Gastroesophageal sphincter (tissue), 4 donors: ENCODE data around the gene SLC45A2. TPM values are rescaled to one million over a fixed set of nuclear protein-coding genes. Genes with fewer than 3 reads are reported as not detected.
"Not testable (repeated sequence)": the region's sequence is repeated elsewhere in the genome, so short reads cannot be mapped to it uniquely, and the experiment has no call there.

Experiments used
- ATAC-seq: fragments of 150-250 bp; one replicate; pipeline ENCODE4 v1.9.1; 2016; ENCODE audit warnings: mild to moderate bottlenecking, moderate library complexity
- H3K27ac ChIP-seq, 4 donors: fragments of 200-600 bp; sonication (generic) in 3 of 4; 1 replicate in 3 of 4; 2 replicates in 1 of 4; pipeline ENCODE4 v1.5.1; 2016 to 2019
- H3K27me3 ChIP-seq: fragments of 200-600 bp; sonication (generic); one replicate; pipeline ENCODE4 v1.5.1; 2019
- H3K36me3 ChIP-seq, 2 donors: fragments of 200-600 bp; sonication (generic); one replicate each; pipeline ENCODE4 v1.5.1; 2019; ENCODE audit warnings: control low read depth in 1 of 2
- H3K4me1 ChIP-seq, 3 donors: fragments of 200-600 bp; sonication (generic); 1 replicate in 2 of 3; 2 replicates in 1 of 3; pipeline ENCODE4 v1.5.1; 2016 to 2019; ENCODE audit warnings: control low read depth in 2 of 3
- H3K4me3 ChIP-seq, 2 donors: fragments of 200-600 bp; sonication (generic); one replicate each; pipeline ENCODE4 v1.5.1; 2019; ENCODE audit warnings: mild to moderate bottlenecking in 1 of 2, moderate library complexity in 1 of 2
- H3K9me3 ChIP-seq, 3 donors: fragments of 200-600 bp; sonication (generic); one replicate each; pipeline ENCODE4 v1.5.1; 2017 to 2019; ENCODE audit warnings: control low read depth in 2 of 3
- EP300 ChIP-seq: sonication (generic); formaldehyde crosslinking; IDR thresholded peaks from one replicate; pipeline ENCODE4 v1.6.1; 2017; ENCODE audit warnings: antibody characterized with exemption, mild to moderate bottlenecking
- POLR2A ChIP-seq, 2 donors: fragments of 450-650 bp; IDR thresholded peaks; one replicate each; pipeline ENCODE4 v1.6.1; 2017; ENCODE audit warnings: antibody characterized with exemption in 2 of 2, mild to moderate bottlenecking in 2 of 2, moderate library complexity in 1 of 2
- POLR2AphosphoS5 ChIP-seq: sonication (generic); formaldehyde crosslinking; IDR thresholded peaks from one replicate; pipeline ENCODE4 v1.6.1; 2017; ENCODE audit warnings: antibody characterized with exemption
- WGBS, 2 donors: methylation state at CpG; one replicate each; pipeline ENCODE4 v1.1.5; 2018; ENCODE audit warnings: low coverage in 1 of 2; 5-methylcytosine and 5-hydroxymethylcytosine counted together
- total RNA-seq, 4 donors: library from RNA; depleted of rRNA; stranded (reverse); fragments of >200 nt; gene quantifications; one replicate each; pipeline ENCODE4 v1.1.0, GENCODE V29; 2016
- TF ChIP-seq, protein P1 (sequence below), 4 experiments: fragments of 200-600 bp in 2 of 4; fragments of 450-650 bp in 2 of 4; sonication (generic) in 1 of 4; IDR thresholded peaks; one replicate each; pipeline ENCODE4 v1.5.1; 2017 to 2019; ENCODE audit warnings: antibody characterized with exemption in 4 of 4, mild to moderate bottlenecking in 2 of 4, moderate library complexity in 2 of 4

The SLC45A2 gene
- total RNA-seq, 4 donors from 2014 or later, result 0.15 TPM; not detected in 3

DNA sequence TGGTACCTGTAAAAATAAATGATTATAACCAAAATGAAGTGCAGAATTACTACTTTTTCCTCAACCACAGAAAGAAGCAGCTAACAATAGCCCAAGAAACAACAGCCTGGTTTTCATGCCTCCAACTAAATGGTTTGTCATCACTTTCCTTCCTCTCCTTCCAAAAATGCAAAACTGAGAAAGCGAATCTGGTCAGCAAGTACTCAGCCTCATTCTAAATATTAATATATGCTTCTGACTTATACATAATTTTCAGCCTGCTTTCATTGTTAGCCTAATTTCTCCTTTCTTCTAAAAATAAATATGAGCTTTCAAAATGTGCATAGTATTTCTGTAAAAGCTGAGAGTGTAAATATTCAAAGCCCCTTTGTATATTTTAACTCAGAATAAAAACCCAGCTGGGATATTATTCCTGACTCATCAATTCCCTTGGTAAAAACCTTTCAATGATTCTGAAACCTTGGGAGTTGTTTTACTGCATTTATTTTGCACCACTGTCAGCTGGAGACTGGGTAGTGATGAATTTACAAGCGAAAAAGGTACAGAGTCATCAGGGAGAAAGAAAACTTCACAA is 26.8 kb downstream of the SLC45A2 start:
- no peaks in the 10 kb centered on the region for H3K4me1 ChIP-seq
- no peak for ATAC-seq
- H3K4me3 ChIP-seq, result no peak overlapping the region
- peaks cover 0 to 14% (median 0%) of the 10 kb centered on the region in 3 donors for H3K9me3 ChIP-seq
- WGBS, 2 donors, result 35 to 47% methylated on average over 2 of the region's 2 CpGs
- TF ChIP-seq EP300, result no peak
- TF ChIP-seq POLR2AphosphoS5, result no peak
- TF ChIP-seq, protein P1, sequence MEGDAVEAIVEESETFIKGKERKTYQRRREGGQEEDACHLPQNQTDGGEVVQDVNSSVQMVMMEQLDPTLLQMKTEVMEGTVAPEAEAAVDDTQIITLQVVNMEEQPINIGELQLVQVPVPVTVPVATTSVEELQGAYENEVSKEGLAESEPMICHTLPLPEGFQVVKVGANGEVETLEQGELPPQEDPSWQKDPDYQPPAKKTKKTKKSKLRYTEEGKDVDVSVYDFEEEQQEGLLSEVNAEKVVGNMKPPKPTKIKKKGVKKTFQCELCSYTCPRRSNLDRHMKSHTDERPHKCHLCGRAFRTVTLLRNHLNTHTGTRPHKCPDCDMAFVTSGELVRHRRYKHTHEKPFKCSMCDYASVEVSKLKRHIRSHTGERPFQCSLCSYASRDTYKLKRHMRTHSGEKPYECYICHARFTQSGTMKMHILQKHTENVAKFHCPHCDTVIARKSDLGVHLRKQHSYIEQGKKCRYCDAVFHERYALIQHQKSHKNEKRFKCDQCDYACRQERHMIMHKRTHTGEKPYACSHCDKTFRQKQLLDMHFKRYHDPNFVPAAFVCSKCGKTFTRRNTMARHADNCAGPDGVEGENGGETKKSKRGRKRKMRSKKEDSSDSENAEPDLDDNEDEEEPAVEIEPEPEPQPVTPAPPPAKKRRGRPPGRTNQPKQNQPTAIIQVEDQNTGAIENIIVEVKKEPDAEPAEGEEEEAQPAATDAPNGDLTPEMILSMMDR (IDR thresholded peaks at IDR 0.05), result no peak
- no peak for TF ChIP-seq POLR2A (IDR thresholded peaks at IDR 0.05)
- no peak overlapping the region for H3K27ac ChIP-seq
- no peaks in the 10 kb centered on the region for H3K36me3 ChIP-seq
- no peaks in the 10 kb centered on the region for H3K27me3 ChIP-seq

DNA sequence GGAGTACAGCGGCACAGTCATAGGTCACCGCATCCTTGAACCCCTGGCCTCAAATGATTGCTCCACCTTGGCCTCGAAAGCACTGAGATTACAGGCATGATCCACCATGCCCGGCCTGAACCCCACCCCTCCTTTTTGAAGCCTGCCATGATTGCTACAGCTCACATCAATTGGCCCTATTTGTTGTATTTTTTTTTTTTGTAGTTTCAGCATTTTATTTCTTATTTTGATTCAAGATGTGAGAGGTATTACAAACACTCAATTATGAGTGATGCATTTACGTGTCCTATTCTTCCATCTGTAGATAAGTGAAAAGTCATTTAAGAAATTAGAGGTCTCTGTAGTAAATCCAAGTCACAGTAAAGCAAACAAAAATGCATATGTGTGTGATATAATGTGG is 32.3 kb downstream of the SLC45A2 start:
- H3K4me1 ChIP-seq, H3K36me3 ChIP-seq, H3K4me3 ChIP-seq, H3K27me3 ChIP-seq, H3K27ac ChIP-seq, ATAC-seq: not testable (repeated sequence)
- 77% methylated on average over 5 of the region's 5 CpGs; no CpG with 5 or more reads in 1 of the 2 donors for WGBS, 2 donors
- peaks cover 0 to 14% (median 0%) of the 10 kb centered on the region in 3 donors for H3K9me3 ChIP-seq

DNA sequence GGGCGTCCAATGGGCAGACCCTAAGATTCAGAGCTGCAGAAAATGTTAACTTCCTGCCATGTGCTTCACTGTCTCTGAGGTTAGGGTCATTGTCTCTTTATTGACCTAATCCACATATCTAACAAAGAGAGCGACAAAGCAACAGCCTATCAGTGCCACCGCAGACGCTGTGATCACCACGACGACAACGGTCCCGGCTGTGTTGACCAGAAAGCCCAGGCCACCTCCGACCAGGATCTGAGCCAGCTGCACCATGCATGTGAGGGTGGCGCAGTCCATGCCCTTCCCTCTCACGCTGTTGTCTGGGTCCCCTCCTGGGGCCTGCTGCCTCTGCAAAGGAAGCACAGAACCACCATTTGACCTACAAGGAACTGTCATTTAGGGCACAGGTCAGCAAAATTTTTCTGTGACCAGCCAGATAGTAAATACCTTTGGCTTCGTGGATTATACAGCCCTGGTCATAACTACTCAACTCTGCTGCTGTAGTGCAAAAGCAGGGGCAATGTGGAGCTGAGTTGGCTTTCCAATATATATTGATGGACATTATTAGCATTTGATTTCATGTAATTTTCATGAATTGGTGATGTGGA is 39.9 kb downstream of the SLC45A2 start:
- no peaks in the 10 kb centered on the region for H3K9me3 ChIP-seq
- H3K4me3 ChIP-seq, result no peak overlapping the region
- no peak for ATAC-seq
- H3K27ac ChIP-seq, result no peak overlapping the region
- 78 to 100% methylated on average over 1 to 4 of the region's 12 CpGs for WGBS, 2 donors
- peaks cover 31% of the 10 kb centered on the region for H3K27me3 ChIP-seq
- no peaks in the 10 kb centered on the region for H3K4me1 ChIP-seq
- H3K36me3 ChIP-seq, result no peaks in the 10 kb centered on the region
- TF ChIP-seq, protein P1 (IDR thresholded peaks at IDR 0.05), result no peak
- TF ChIP-seq EP300 (no peak), POLR2A (IDR thresholded peaks at IDR 0.05) (no peak), POLR2AphosphoS5 (no peak)

DNA sequence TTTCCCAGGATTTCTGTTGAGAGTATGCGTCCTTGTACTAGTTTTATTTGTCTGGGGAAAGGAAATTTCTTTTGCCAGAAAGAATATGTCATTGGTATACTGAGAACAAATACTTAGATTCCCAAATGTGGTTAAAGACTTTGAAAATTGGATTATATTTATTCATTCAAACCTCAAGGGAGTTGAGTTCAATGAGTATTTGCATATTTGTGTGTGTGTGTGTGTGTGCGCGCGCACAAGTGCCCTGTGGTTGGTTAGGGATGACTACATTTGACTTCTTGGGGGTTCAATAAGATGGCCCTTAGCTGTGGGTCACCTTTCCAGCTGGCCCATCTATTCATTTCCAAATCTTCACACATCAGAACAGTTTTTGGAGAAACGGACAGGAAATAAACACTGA is 43.4 kb downstream of the SLC45A2 start:
- Histone ChIP-seq H3K27me3 (peaks cover 67% of the 10 kb centered on the region), H3K9me3 (no peaks in the 10 kb centered on the region), H3K27ac (no peak overlapping the region), H3K36me3 (no peaks in the 10 kb centered on the region), H3K4me1 (peaks cover 0 to 22% (median 7%) of the 10 kb centered on the region in 3 donors), H3K4me3 (no peak overlapping the region)
- TF ChIP-seq, protein P1 (IDR thresholded peaks at IDR 0.05), result no peak
- TF ChIP-seq EP300 (no peak), POLR2AphosphoS5 (no peak), POLR2A (IDR thresholded peaks at IDR 0.05) (no peak)
- no peak for ATAC-seq
- 75 to 90% methylated on average over 4 to 5 of the region's 5 CpGs for WGBS, 2 donors

DNA sequence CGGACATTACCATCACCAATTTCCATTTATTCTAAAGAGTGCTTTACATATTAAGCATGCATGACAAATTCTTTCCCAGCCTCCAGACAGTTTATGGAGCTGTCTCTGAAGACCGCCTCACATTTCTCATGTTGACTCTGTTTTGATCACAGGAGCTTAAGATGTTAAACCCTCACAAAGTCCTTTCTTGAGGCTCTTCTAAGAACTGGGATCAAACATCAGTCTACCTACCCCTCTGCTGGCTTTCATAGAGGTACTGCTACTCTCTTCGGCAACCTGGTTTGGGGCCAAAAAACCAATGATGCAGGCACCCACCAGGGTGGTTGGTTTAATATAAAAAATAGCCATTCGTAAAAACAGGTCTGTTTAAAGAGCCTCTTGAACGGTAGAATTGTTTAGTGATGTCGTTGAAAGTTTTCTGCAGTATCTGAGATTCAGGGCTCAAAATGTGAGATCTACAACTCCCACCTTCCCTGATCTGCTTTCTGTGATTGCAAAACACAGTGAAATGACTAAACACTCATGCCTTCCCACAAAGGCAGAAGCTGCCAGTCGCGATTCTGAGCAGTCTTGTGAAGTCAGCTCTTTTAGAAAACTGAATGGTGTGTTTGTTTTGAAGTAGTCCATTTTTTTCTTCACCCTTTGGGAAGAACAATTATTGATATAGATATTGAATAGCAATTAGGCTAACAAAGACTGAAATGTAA is 44.8 kb downstream of the SLC45A2 start:
- Histone ChIP-seq H3K36me3 (no peaks in the 10 kb centered on the region), H3K4me3 (no peak overlapping the region), H3K27ac (no peak overlapping the region), H3K27me3 (peaks cover 73% of the 10 kb centered on the region), H3K9me3 (no peaks in the 10 kb centered on the region), H3K4me1 (peaks cover 0 to 28% (median 10%) of the 10 kb centered on the region in 3 donors)
- WGBS, 2 donors, result 72 to 81% methylated on average over 8 of the region's 8 CpGs
- TF ChIP-seq EP300 (no peak), POLR2AphosphoS5 (no peak), POLR2A (IDR thresholded peaks at IDR 0.05) (no peak)
- TF ChIP-seq, protein P1 (IDR thresholded peaks at IDR 0.05), result no peak
- ATAC-seq, result no peak
